GM23248 (cell line): ENCODE results near the gene SARM1. TPM values are rescaled to one million over a fixed set of nuclear protein-coding genes. Genes with fewer than 3 reads are reported as not detected.
A peak's percentile ranks its signal among the peaks of the same experiment; 100 is the strongest.

Experiments used
- DNase-seq: peaks from one replicate; pipeline ENCODE4 v3.0.0-alpha.2; 2015
- H2AFZ ChIP-seq: fragments of 200-600 bp; sonication (generic); 2 replicates; pipeline ENCODE4 v1.6.1; 2016; ENCODE audit warnings: antibody characterized with exemption
- H3F3A ChIP-seq: fragments of 200-600 bp; sonication (generic); 2 replicates; pipeline ENCODE4 v1.6.1; 2016; ENCODE audit warnings: mild to moderate bottlenecking, antibody characterized with exemption, mixed run types; ENCODE audit not compliant: insufficient read depth
- H3K27ac ChIP-seq: fragments of 200-600 bp; sonication (generic); 2 replicates; pipeline ENCODE4 v1.5.1; 2016; ENCODE audit warnings: mild to moderate bottlenecking
- H3K27me3 ChIP-seq: fragments of 200-600 bp; sonication (generic); replicated peaks from 2 replicates; pipeline ENCODE4 v1.6.1; 2016; ENCODE audit warnings: mild to moderate bottlenecking; ENCODE audit not compliant: insufficient read depth
- H3K36me3 ChIP-seq: fragments of 200-600 bp; sonication (generic); 2 replicates; pipeline ENCODE4 v1.6.1; 2016; ENCODE audit warnings: low read depth, mild to moderate bottlenecking
- H3K4me1 ChIP-seq: fragments of 200-600 bp; sonication (generic); 2 replicates; pipeline ENCODE4 v1.6.1; 2016; ENCODE audit warnings: mild to moderate bottlenecking; ENCODE audit not compliant: insufficient read depth
- H3K4me2 ChIP-seq: fragments of 200-600 bp; sonication (generic); one replicate; pipeline ENCODE4 v1.6.1; 2016; ENCODE audit warnings: mild to moderate bottlenecking; ENCODE audit not compliant: unreplicated experiment
- H3K4me3 ChIP-seq: fragments of 200-600 bp; sonication (generic); 2 replicates; pipeline ENCODE4 v1.5.1; 2016; ENCODE audit warnings: mild to moderate bottlenecking
- H3K79me2 ChIP-seq: fragments of 200-600 bp; sonication (generic); 2 replicates; pipeline ENCODE4 v1.6.1; 2016; ENCODE audit warnings: mild to moderate bottlenecking; ENCODE audit not compliant: insufficient read depth
- H3K9ac ChIP-seq: fragments of 200-600 bp; sonication (generic); 2 replicates; pipeline ENCODE4 v1.6.1; 2016; ENCODE audit warnings: mild to moderate bottlenecking
- H3K9me2 ChIP-seq: fragments of 200-600 bp; sonication (generic); 2 replicates; pipeline ENCODE4 v1.6.1; 2016; ENCODE audit warnings: mixed run types, mild to moderate bottlenecking, moderate library complexity; ENCODE audit not compliant: insufficient read depth
- H3K9me3 ChIP-seq: fragments of 200-600 bp; sonication (generic); one replicate; pipeline ENCODE4 v1.6.1; 2017; ENCODE audit warnings: low read depth
- H4K20me1 ChIP-seq: fragments of 200-600 bp; sonication (generic); 2 replicates; pipeline ENCODE4 v1.6.0; 2016; ENCODE audit not compliant: insufficient read depth
- EZH2 ChIP-seq: fragments of 200-600 bp; sonication (generic); IDR thresholded peaks from 2 replicates; pipeline ENCODE4 v1.6.1; 2018; ENCODE audit warnings: antibody characterized with exemption, mild to moderate bottlenecking; ENCODE audit not compliant: insufficient read depth, poor library complexity, severe bottlenecking
- EZH2phosphoT487 ChIP-seq: fragments of 200-600 bp; sonication (generic); IDR thresholded peaks from 2 replicates; pipeline ENCODE4 v1.6.1; 2018; ENCODE audit warnings: antibody characterized with exemption, moderate library complexity, mild to moderate bottlenecking, low read depth; ENCODE audit not compliant: insufficient read depth
- WGBS, 2 experiments: methylation state at CpG; one replicate each; pipeline ENCODE4 v1.1.6; 2015 to 2017; ENCODE audit warnings: low lambda C conversion rate in 2 of 2, low coverage in 1 of 2; ENCODE audit errors: missing lambda C conversion rate in 2 of 2; 5-methylcytosine and 5-hydroxymethylcytosine counted together
- in situ Hi-C: fragments of 300-500 bp; cut with MboI; formaldehyde crosslinking; loops from 2 replicates; pipeline ENCODE4 v1.15.0; 2020
- polyA plus RNA-seq: library from polyadenylated mRNA; unstranded; fragments of >200 nt; fragmentation: Nextera tagmentation; extraction: Ambion mirVana; gene quantifications from 2 replicates; pipeline ENCODE4 v1.2.1, GENCODE V29; 2016
- total RNA-seq: library from RNA; depleted of rRNA; stranded (reverse); fragments of >200 nt; shearing (Covaris generic); gene quantifications from 2 replicates; pipeline ENCODE4 v1.2.3, GENCODE V29; 2014

The SARM1 gene
- total and polyA plus RNA-seq, 2 experiments from 2014 or later = 5.8 to 24.2 TPM

GRCh38 chr17:28331891-28332420, 39.5 kb upstream of the SARM1 start:
- TF ChIP-seq EZH2 (no peak), EZH2phosphoT487 (no peak)
- no peak overlapping the region for H3K4me2 ChIP-seq
- no peaks in the 10 kb centered on the region for H4K20me1 ChIP-seq
- no peaks in the 10 kb centered on the region for H3K27me3 ChIP-seq
- H3K4me3 ChIP-seq = no peak overlapping the region
- peaks cover 11% of the 10 kb centered on the region; the same call in 1 of the 2 replicates for H3K36me3 ChIP-seq
- no peak overlapping the region for H3K27ac ChIP-seq
- H3K9ac ChIP-seq = no peak overlapping the region
- H3K9me2 ChIP-seq = no peaks in the 10 kb centered on the region
- DNase-seq = no peak
- peaks cover 23% of the 10 kb centered on the region for H3F3A ChIP-seq
- WGBS, 2 experiments = 76 to 81% methylated on average over 6 of the region's 6 CpGs
- peaks cover 69% of the 10 kb centered on the region for H3K79me2 ChIP-seq
- no peaks in the 10 kb centered on the region for H3K9me3 ChIP-seq
- in situ Hi-C loops = loop anchor here (5.0 kb wide), 1 partner anchor 85 kb away; no protein-coding TSS in a partner anchor
- H2AFZ ChIP-seq = no peak overlapping the region
- peaks cover 26% of the 10 kb centered on the region for H3K4me1 ChIP-seq

DNA sequence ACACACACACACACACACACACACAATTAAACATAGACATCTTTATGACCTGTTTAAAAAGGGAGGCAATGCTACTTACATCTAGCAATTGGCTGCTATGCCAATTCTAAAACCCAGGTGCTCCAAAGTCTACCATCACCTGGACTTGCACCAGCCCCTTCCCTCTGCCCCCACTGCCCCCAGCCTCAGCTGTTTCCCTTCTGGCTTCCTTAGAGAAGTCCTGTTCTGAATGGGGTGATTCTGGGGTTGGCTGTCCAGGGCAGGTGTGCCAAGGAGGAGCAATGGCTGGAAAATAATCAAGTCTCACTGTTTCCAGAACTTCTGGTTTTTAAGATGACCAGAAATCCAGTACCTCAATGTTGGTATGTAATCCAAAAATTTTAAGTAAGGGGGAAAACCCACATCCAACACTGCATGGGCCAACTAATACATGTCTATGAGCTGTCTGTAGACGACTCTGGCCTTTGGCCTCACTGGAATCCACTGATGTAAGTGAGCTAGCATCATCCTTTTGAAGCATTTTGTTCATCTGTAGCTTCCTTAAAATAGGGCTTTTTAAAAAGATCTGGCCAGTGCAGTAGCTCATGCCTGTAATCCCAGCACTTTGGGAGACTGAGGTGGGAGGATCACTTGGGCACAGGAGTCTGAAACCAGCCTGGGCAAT, 38.3 kb upstream of the SARM1 start:
- peaks cover 11% of the 10 kb centered on the region; the same call in 1 of the 2 replicates for H3K36me3 ChIP-seq
- H3K9ac ChIP-seq = peak overlapping the region; percentile 97; the same call in 1 of the 2 replicates
- H3K79me2 ChIP-seq = peaks cover 81% of the 10 kb centered on the region
- H2AFZ ChIP-seq = no peak overlapping the region
- no peaks in the 10 kb centered on the region for H3K9me2 ChIP-seq
- peak overlapping the region; percentile 100 for H3K4me2 ChIP-seq
- no peaks in the 10 kb centered on the region for H3K27me3 ChIP-seq
- H3K4me1 ChIP-seq = peaks cover 38% of the 10 kb centered on the region
- DNase-seq = peak; percentile 54
- peak overlapping the region; percentile 86 for H3K4me3 ChIP-seq
- in situ Hi-C loops = loop anchor here (5.0 kb wide), 1 partner anchor 86 kb away; no protein-coding TSS in a partner anchor
- H4K20me1 ChIP-seq = no peaks in the 10 kb centered on the region; the same call in 1 of the 2 replicates
- WGBS, 2 experiments = 8 to 13% methylated on average over 1 of the region's 1 CpG
- no peaks in the 10 kb centered on the region for H3K9me3 ChIP-seq
- peak overlapping the region; percentile 97; the same call in 1 of the 2 replicates for H3K27ac ChIP-seq
- TF ChIP-seq EZH2phosphoT487 = no peak
- no peak for TF ChIP-seq EZH2
- peaks cover 31% of the 10 kb centered on the region for H3F3A ChIP-seq

GRCh38 chr17:28334171-28334570, 37.3 kb upstream of the SARM1 start:
- Histone ChIP-seq H3K27me3 (no peaks in the 10 kb centered on the region), H3K27ac (peak overlapping the region; percentile 97), H3K4me1 (peaks cover 41% of the 10 kb centered on the region), H3K79me2 (peaks cover 87% of the 10 kb centered on the region), H3K4me3 (peak overlapping the region; percentile 86), H4K20me1 (no peaks in the 10 kb centered on the region; the same call in 1 of the 2 replicates), H3K9me2 (no peaks in the 10 kb centered on the region), H3F3A (peaks cover 22% of the 10 kb centered on the region), H3K9me3 (no peaks in the 10 kb centered on the region), H3K9ac (peak overlapping the region; percentile 97), H3K4me2 (peak overlapping the region; percentile 100), H3K36me3 (peaks cover 3% of the 10 kb centered on the region; the same call in 1 of the 2 replicates), H2AFZ (no peak overlapping the region)
- TF ChIP-seq EZH2 = no peak
- in situ Hi-C loops = loop anchor here (5.0 kb wide), 1 partner anchor 87 kb away; no protein-coding TSS in a partner anchor
- 21% methylated on average over 6 of the region's 6 CpGs for WGBS, 2 experiments
- peak; percentile 57 for DNase-seq

DNA sequence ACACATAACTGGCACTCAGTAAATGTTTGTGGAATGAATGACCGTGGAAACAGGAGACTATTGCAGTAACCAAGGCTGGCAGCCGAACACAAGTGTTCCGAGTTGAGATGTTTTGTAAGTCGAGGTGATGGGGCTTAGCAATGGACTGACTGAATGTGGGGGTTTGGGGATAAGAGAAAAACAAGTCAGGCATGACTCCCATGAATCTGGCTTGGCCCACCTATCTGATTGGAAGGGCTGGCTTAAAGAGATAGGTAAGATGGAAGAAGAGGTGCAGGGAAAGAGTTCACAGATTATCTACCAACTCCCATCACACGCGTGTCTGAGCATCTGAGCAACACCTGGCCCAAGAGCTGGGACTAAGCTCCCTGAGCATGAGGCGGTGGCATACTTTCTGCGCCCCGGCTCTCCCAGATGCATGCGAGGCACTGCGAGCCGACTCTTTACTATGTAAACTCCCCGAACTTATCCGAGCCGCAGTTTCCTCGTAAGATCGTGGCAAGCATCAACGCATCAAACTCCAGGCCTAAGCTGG, 36.8 kb upstream of the SARM1 start:
- Histone ChIP-seq H3K4me2 (peak overlapping the region; percentile 100), H3K27me3 (no peaks in the 10 kb centered on the region), H3K36me3 (no peaks in the 10 kb centered on the region; the same call in 1 of the 2 replicates), H3K9ac (peak overlapping the region; percentile 97), H4K20me1 (no peaks in the 10 kb centered on the region; the same call in 1 of the 2 replicates), H3K4me3 (peak overlapping the region; percentile 86), H3K79me2 (peaks cover 91% of the 10 kb centered on the region), H3K9me2 (no peaks in the 10 kb centered on the region), H3K9me3 (no peaks in the 10 kb centered on the region), H3K27ac (peak overlapping the region; percentile 97), H3K4me1 (peaks cover 41% of the 10 kb centered on the region), H2AFZ (peak overlapping the region; percentile 77), H3F3A (peaks cover 21% of the 10 kb centered on the region)
- WGBS, 2 experiments = 1 to 2% methylated on average over 18 of the region's 18 CpGs
- TF ChIP-seq EZH2 (no peak), EZH2phosphoT487 (no peak)
- DNase-seq = peak; percentile 81
- in situ Hi-C loops = loop anchor here (5.0 kb wide), 1 partner anchor 87 kb away; no protein-coding TSS in a partner anchor
